ENCODE results near the gene SNRPF. TPM values are rescaled to one million over a fixed set of nuclear protein-coding genes. Genes with fewer than 3 reads are reported as not detected.

SNRPF gene
- total RNA-seq, 1 donor from 2014 or later = 8.5 TPM

Other genes with a start within 250 kb of the SNRPF start
- 20.7 TPM for gene NTN4, start 68.2 kb upstream of the SNRPF start, total RNA-seq
- 0.93 TPM for gene CCDC38, start 83.7 kb downstream of the SNRPF start, total RNA-seq
- gene AMDHD1, start 84.4 kb downstream of the SNRPF start, total RNA-seq = 81.5 TPM
- 210 TPM for gene HAL, start 137.4 kb downstream of the SNRPF start, total RNA-seq
- gene LTA4H, start 176.6 kb downstream of the SNRPF start, total RNA-seq = 17.7 TPM

All from left lobe of liver (tissue), 1 donor.